CD14-positive monocyte (primary cell): ENCODE results near the gene NUDT1. TPM values are rescaled to one million over a fixed set of nuclear protein-coding genes. Genes with fewer than 3 reads are reported as not detected.

Experiments
- DNase-seq, 3 donors: peaks; one replicate each; pipeline ENCODE4 v3.0.0-alpha.2; 2011 to 2022
- H2AFZ ChIP-seq: 2 replicates; pipeline ENCODE4 v1.6.0; 2012; ENCODE audit warnings: mild to moderate bottlenecking, low read depth, low read length, inconsistent platforms; ENCODE audit not compliant: insufficient read depth, poor library complexity, severe bottlenecking
- H3K27ac ChIP-seq, 2 donors: 1 replicate in 1 of 2; 2 replicates in 1 of 2; pipeline ENCODE4 v1.5.1; 2012 to 2013; ENCODE audit warnings: low read length in 2 of 2, control low read depth in 1 of 2, inconsistent platforms in 1 of 2, low read depth in 1 of 2, mild to moderate bottlenecking in 1 of 2
- H3K27me3 ChIP-seq, 2 donors: one replicate each; pipeline versions ENCODE4 v1.6.0 to v1.6.1; 2011 to 2013; ENCODE audit warnings: low read length in 2 of 2; ENCODE audit not compliant: control insufficient read depth in 2 of 2, insufficient read depth in 2 of 2
- H3K36me3 ChIP-seq, 2 donors: replicated peaks in 1 of 2; 1 replicate in 1 of 2; 2 replicates in 1 of 2; pipeline versions ENCODE4 v1.5.1 to v1.6.1; 2012 to 2013; ENCODE audit warnings: low read length in 2 of 2, control low read depth in 1 of 2, inconsistent platforms in 1 of 2, mild to moderate bottlenecking in 1 of 2; ENCODE audit not compliant: insufficient read depth in 2 of 2, control insufficient read depth in 1 of 2
- H3K4me1 ChIP-seq, 2 donors: 1 replicate in 1 of 2; 2 replicates in 1 of 2; pipeline versions ENCODE4 v1.5.1 to v1.6.1; 2012 to 2013; ENCODE audit warnings: low read length in 2 of 2, control low read depth in 1 of 2, inconsistent platforms in 1 of 2, mild to moderate bottlenecking in 1 of 2, moderate library complexity in 1 of 2; ENCODE audit not compliant: insufficient read depth in 2 of 2, control insufficient read depth in 1 of 2
- H3K4me2 ChIP-seq: replicated peaks from 2 replicates; pipeline ENCODE3; 2012; ENCODE audit warnings: low read length, moderate library complexity, mild to moderate bottlenecking; ENCODE audit not compliant: poor library complexity, severe bottlenecking; ENCODE audit errors: extremely low read depth
- H3K4me3 ChIP-seq, 3 experiments: fragments of 200-600 bp in 1 of 3; sonication (generic) in 1 of 3; replicated peaks in 1 of 3; 1 replicate in 2 of 3; 2 replicates in 1 of 3; pipeline ENCODE4 v1.5.1; 2011 to 2013; ENCODE audit warnings: low read length in 3 of 3, mild to moderate bottlenecking in 3 of 3, control low read depth in 2 of 3, low read depth in 2 of 3, inconsistent platforms in 1 of 3, moderate library complexity in 1 of 3
- H3K79me2 ChIP-seq: 2 replicates; pipeline ENCODE4 v1.6.0; 2012; ENCODE audit warnings: mild to moderate bottlenecking, control low read depth, inconsistent platforms, low read length, moderate library complexity; ENCODE audit not compliant: insufficient read depth
- H3K9ac ChIP-seq: 2 replicates; pipeline ENCODE4 v1.6.0; 2017; ENCODE audit warnings: low read length, mild to moderate bottlenecking; ENCODE audit not compliant: insufficient read depth, poor library complexity, severe bottlenecking
- H3K9me3 ChIP-seq, 2 donors: replicated peaks in 1 of 2; 1 replicate in 1 of 2; 2 replicates in 1 of 2; pipeline versions ENCODE4 v1.5.1 to v1.6.1; 2012 to 2013; ENCODE audit warnings: low read length in 2 of 2, control low read depth in 1 of 2; ENCODE audit not compliant: control insufficient read depth in 1 of 2, insufficient read depth in 1 of 2
- H4K20me1 ChIP-seq: 2 replicates; pipeline ENCODE4 v1.6.0; 2012; ENCODE audit warnings: mild to moderate bottlenecking, low read length, control low read depth, moderate library complexity; ENCODE audit not compliant: insufficient read depth
- H3K27ac Mint-ChIP-seq, 7 donors: one replicate each; pipeline ENCODE4 v1.8.0; 2020; ENCODE audit warnings: mild to moderate bottlenecking in 7 of 7, mixed read lengths in 7 of 7, moderate library complexity in 6 of 7, inconsistent platforms in 2 of 7
- H3K27me3 Mint-ChIP-seq, 3 donors: one replicate each; pipeline ENCODE4 v1.8.0; 2021 to 2022; ENCODE audit warnings: low read depth in 3 of 3, mild to moderate bottlenecking in 3 of 3, mixed read lengths in 3 of 3, moderate library complexity in 3 of 3, inconsistent platforms in 1 of 3
- H3K36me3 Mint-ChIP-seq, 2 donors: one replicate each; pipeline ENCODE4 v1.8.0; 2020; ENCODE audit warnings: mixed read lengths in 2 of 2, inconsistent platforms in 1 of 2, mild to moderate bottlenecking in 1 of 2
- H3K4me1 Mint-ChIP-seq: one replicate; pipeline ENCODE4 v1.8.0; 2020; ENCODE audit warnings: mild to moderate bottlenecking, mixed read lengths
- H3K4me3 Mint-ChIP-seq, 2 donors: one replicate each; pipeline ENCODE4 v1.8.0; 2020; ENCODE audit warnings: mild to moderate bottlenecking in 2 of 2, mixed read lengths in 2 of 2, moderate library complexity in 1 of 2
- H3K9me3 Mint-ChIP-seq, 7 donors: one replicate each; pipeline ENCODE4 v1.8.0; 2020 to 2022; ENCODE audit warnings: mixed read lengths in 7 of 7, mild to moderate bottlenecking in 6 of 7, moderate library complexity in 6 of 7, inconsistent platforms in 2 of 7
- WGBS: methylation state at CpG from one replicate; pipeline ENCODE4 v1.1.5; 2013; ENCODE audit warnings: missing lambda C conversion rate; ENCODE audit not compliant: insufficient coverage; 5-methylcytosine and 5-hydroxymethylcytosine counted together
- intact Hi-C, 2 donors: fragments of 100-400 bp; cut with micrococcal nuclease; formaldehyde crosslinking; loops; one replicate each; pipeline versions ENCODE4 v1.15.0 to v1.15.1; 2023
- polyA plus RNA-seq, 3 donors: library from polyadenylated mRNA; depleted of rRNA in 1 of 3; unstranded in 2 of 3; stranded (reverse) in 1 of 3; fragments of 300-500 nt in 2 of 3; fragments of >200 nt in 1 of 3; fragmentation: Illumina TruSeq in 2 of 3; gene quantifications; 1 replicate in 2 of 3; 2 replicates in 1 of 3; pipeline ENCODE4 v1.2.3, GENCODE V29; 2012 to 2021
- TF ChIP-seq, protein P1 (sequence below): fragments of 200-600 bp; IDR thresholded peaks from one replicate; pipeline ENCODE4 v1.8.0; 2022; ENCODE audit warnings: antibody characterized with exemption, mild to moderate bottlenecking

NUDT1 gene
- polyA plus RNA-seq, 3 donors, result 19.6 to 42.6 (median 40.8) TPM

DNA sequence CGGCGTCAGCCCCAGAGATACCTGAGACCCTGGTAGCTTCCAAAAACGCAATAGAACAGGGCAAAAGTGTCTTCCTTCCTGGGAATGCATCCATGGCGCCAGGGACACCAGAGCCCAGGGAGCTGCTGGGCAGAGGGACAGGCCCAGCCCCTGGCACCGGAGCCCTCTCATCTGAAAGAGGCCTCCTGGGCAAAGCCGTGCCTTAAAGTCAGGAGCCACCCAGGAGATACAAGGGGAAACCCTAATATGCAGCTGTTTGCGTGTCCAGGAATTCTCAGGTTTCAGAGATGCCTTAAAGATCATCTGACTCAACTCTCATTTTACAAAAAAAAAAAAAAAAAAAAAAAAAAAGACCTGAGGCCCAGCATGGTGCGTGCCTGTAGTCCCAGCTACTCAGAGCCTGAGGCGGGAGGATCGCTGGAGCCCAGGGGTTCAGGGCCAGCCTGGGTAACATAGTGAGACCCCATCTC lies 28.0 kb downstream of the NUDT1 start:
- Histone ChIP-seq H3K9ac (no peak overlapping the region), H2AFZ (no peak overlapping the region), H3K79me2 (no peaks in the 10 kb centered on the region), H3K36me3 (peaks cover 28 to 34% of the 10 kb centered on the region in 2 donors), H3K9me3 (no peaks in the 10 kb centered on the region), H3K27ac (no peak overlapping the region), H4K20me1 (no peaks in the 10 kb centered on the region), H3K4me3 (no peak overlapping the region), H3K27me3 (no peaks in the 10 kb centered on the region), H3K4me1 (no peaks in the 10 kb centered on the region), H3K4me2 (no peak overlapping the region)
- no peak for DNase-seq
- no peaks in the 10 kb centered on the region for H3K4me1 Mint-ChIP-seq
- intact Hi-C loops, result no loop called here
- H3K27me3 Mint-ChIP-seq, result no peaks in the 10 kb centered on the region
- H3K4me3 Mint-ChIP-seq, result no peak overlapping the region
- TF ChIP-seq, protein P1, sequence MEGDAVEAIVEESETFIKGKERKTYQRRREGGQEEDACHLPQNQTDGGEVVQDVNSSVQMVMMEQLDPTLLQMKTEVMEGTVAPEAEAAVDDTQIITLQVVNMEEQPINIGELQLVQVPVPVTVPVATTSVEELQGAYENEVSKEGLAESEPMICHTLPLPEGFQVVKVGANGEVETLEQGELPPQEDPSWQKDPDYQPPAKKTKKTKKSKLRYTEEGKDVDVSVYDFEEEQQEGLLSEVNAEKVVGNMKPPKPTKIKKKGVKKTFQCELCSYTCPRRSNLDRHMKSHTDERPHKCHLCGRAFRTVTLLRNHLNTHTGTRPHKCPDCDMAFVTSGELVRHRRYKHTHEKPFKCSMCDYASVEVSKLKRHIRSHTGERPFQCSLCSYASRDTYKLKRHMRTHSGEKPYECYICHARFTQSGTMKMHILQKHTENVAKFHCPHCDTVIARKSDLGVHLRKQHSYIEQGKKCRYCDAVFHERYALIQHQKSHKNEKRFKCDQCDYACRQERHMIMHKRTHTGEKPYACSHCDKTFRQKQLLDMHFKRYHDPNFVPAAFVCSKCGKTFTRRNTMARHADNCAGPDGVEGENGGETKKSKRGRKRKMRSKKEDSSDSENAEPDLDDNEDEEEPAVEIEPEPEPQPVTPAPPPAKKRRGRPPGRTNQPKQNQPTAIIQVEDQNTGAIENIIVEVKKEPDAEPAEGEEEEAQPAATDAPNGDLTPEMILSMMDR, result no peak
- no peak overlapping the region for H3K27ac Mint-ChIP-seq
- H3K36me3 Mint-ChIP-seq, result peaks cover 30 to 48% of the 10 kb centered on the region in 2 donors
- WGBS, result 97% methylated on average over 6 of the region's 10 CpGs
- peaks cover 0 to 3% (median 0%) of the 10 kb centered on the region in 7 donors for H3K9me3 Mint-ChIP-seq

DNA sequence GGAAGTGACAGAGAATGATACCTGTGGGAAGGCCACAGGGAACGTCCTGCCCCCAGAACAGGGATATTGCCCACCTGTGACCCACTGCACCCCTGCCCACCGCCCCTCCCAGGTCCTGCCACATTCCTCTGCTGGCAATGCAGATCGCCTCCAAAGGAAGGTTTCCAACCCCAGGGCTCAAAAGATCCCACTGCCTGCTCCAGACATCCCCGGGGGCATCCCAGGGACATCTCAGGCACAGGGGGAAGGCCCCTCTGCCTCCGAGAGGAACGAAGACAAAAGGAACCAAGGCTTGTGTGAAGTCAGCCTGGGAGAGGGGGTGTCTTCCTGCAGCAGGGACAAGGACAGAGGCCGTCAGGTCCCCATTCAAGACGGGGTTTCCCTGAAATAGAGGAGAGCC lies 28.5 kb downstream of the NUDT1 start:
- Mint-ChIP-seq H3K27ac (no peak overlapping the region), H3K27me3 (no peaks in the 10 kb centered on the region), H3K9me3 (peaks cover 0 to 3% (median 0%) of the 10 kb centered on the region in 7 donors), H3K36me3 (peaks cover 32 to 53% of the 10 kb centered on the region in 2 donors), H3K4me1 (no peaks in the 10 kb centered on the region), H3K4me3 (no peak overlapping the region)
- Histone ChIP-seq H3K4me3 (no peak overlapping the region), H4K20me1 (no peaks in the 10 kb centered on the region), H3K4me2 (no peak overlapping the region), H3K79me2 (no peaks in the 10 kb centered on the region), H3K27ac (no peak overlapping the region), H3K4me1 (no peaks in the 10 kb centered on the region), H2AFZ (no peak overlapping the region), H3K27me3 (no peaks in the 10 kb centered on the region), H3K9ac (no peak overlapping the region), H3K9me3 (no peaks in the 10 kb centered on the region), H3K36me3 (peaks cover 30 to 36% of the 10 kb centered on the region in 2 donors)
- WGBS, result 96% methylated on average over 4 of the region's 8 CpGs
- intact Hi-C loops, result no loop called here
- no peak for DNase-seq
- TF ChIP-seq, protein P1, result no peak
